Measurements from ENCODE around the gene BPGM.

GRCh38 chr7:134710511-134710853 is 63.8 kb downstream of the BPGM start:
- TF ChIP-seq POLR2AphosphoS5 (IDR thresholded peaks at IDR 0.05; ENCODE audit: insufficient read depth in 1 of 2, low read depth in 1 of 2) (no peak), POLR2A (IDR thresholded peaks at IDR 0.05) (no peak)
